Prostate gland (tissue), 2 donors: ENCODE data around the gene SYVN1. TPM values are rescaled to one million over a fixed set of nuclear protein-coding genes. Genes with fewer than 3 reads are reported as not detected.

Source experiments
- DNase-seq: peaks from one replicate; pipeline ENCODE4 v3.0.0-alpha.2; 2019; ENCODE audit warnings: low spot score
- H3K27ac ChIP-seq, 2 donors: fragments of 200-600 bp; sonication (generic); 2 replicates each; pipeline ENCODE4 v1.5.1; 2017 to 2019
- H3K27me3 ChIP-seq: fragments of 200-600 bp; sonication (generic); replicated peaks from 2 replicates; pipeline ENCODE4 v1.5.1; 2019; ENCODE audit not compliant: insufficient read depth
- H3K36me3 ChIP-seq, 2 donors: fragments of 200-600 bp; sonication (generic); 1 replicate in 1 of 2; 2 replicates in 1 of 2; pipeline versions ENCODE4 v1.5.1 to v1.8.1; 2017 to 2019
- H3K4me1 ChIP-seq: fragments of 200-600 bp; sonication (generic); replicated peaks from 2 replicates; pipeline ENCODE4 v1.5.1; 2019
- H3K4me3 ChIP-seq, 2 donors: fragments of 200-600 bp; sonication (generic); 2 replicates each; pipeline ENCODE4 v1.5.1; 2017 to 2019
- H3K9me3 ChIP-seq: fragments of 200-600 bp; sonication (generic); 2 replicates; pipeline ENCODE4 v1.5.1; 2017
- POLR2A ChIP-seq: fragments of 450-650 bp; IDR thresholded peaks from one replicate; pipeline ENCODE4 v1.6.1; 2016; ENCODE audit warnings: antibody characterized with exemption, mild to moderate bottlenecking
- POLR2AphosphoS5 ChIP-seq: sonication (generic); formaldehyde crosslinking; IDR thresholded peaks from one replicate; pipeline ENCODE4 v1.6.1; 2017; ENCODE audit warnings: antibody characterized with exemption
- WGBS: methylation state at CpG from one replicate; pipeline ENCODE4 v1.1.5; 2018; 5-methylcytosine and 5-hydroxymethylcytosine counted together
- intact Hi-C: fragments of 100-400 bp; cut with DNase I; formaldehyde crosslinking; loops from one replicate; pipeline ENCODE4 v1.14.2; 2022
- total RNA-seq, 2 donors: library from RNA; depleted of rRNA; stranded (reverse); fragments of >200 nt; gene quantifications; one replicate each; pipeline ENCODE4 v1.1.0, GENCODE V29; 2016
- TF ChIP-seq, protein P1 (sequence below), 4 experiments: fragments of 200-600 bp in 2 of 4; fragments of 450-650 bp in 2 of 4; sonication (generic) in 2 of 4; IDR thresholded peaks; 1 replicate in 3 of 4; 2 replicates in 1 of 4; pipeline ENCODE4 v1.5.1; 2016 to 2019; ENCODE audit warnings: antibody characterized with exemption in 4 of 4, mild to moderate bottlenecking in 2 of 4, moderate library complexity in 2 of 4

SYVN1 gene
- total RNA-seq, 2 donors from 2014 or later: 89.7 to 108 TPM

DNA sequence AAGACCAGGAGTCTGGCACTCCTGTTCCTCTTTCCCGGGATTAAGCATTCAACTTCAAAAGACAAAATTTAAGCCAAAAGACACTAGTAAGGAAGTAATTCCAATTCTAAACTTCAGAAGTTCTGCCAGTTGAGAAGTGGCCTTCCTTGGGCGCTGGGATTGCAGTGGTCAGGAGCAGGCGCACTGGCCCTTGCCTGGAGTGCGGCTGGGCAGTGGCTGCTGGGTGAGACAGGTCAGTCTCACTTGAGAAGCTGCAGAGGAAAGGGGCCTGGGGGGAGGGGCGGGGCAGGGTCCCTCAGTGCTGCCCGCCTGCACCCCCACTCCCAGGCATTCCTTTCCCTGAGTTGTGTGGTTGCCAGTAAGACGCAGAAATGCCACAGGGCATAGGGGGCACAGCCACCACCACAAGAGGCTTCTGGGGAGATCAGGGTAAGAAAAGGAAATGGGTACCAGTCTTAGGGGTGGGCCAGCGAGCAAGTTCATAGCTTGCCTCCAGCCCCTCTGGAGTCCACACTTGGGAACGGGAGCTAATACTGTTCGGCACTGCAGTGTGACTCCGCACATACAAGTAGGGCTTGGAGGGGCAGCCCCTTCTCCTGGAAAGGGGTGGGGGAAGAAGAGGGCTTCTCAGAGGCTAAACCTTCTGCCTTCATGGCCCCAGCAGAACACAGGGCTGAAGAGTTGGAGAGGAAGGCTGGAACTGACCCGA, 6.7 kb downstream of the SYVN1 start:
- Histone ChIP-seq H3K27me3 (no peaks in the 10 kb centered on the region), H3K27ac (no peak overlapping the region), H3K4me1 (peaks cover 6% of the 10 kb centered on the region), H3K36me3 (peaks cover 26 to 45% of the 10 kb centered on the region in 2 donors), H3K9me3 (no peaks in the 10 kb centered on the region), H3K4me3 (no peak overlapping the region)
- WGBS: 65% methylated on average over 11 of the region's 12 CpGs
- TF ChIP-seq POLR2A (no peak), POLR2AphosphoS5 (no peak)
- TF ChIP-seq, protein P1, sequence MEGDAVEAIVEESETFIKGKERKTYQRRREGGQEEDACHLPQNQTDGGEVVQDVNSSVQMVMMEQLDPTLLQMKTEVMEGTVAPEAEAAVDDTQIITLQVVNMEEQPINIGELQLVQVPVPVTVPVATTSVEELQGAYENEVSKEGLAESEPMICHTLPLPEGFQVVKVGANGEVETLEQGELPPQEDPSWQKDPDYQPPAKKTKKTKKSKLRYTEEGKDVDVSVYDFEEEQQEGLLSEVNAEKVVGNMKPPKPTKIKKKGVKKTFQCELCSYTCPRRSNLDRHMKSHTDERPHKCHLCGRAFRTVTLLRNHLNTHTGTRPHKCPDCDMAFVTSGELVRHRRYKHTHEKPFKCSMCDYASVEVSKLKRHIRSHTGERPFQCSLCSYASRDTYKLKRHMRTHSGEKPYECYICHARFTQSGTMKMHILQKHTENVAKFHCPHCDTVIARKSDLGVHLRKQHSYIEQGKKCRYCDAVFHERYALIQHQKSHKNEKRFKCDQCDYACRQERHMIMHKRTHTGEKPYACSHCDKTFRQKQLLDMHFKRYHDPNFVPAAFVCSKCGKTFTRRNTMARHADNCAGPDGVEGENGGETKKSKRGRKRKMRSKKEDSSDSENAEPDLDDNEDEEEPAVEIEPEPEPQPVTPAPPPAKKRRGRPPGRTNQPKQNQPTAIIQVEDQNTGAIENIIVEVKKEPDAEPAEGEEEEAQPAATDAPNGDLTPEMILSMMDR (IDR thresholded peaks at IDR 0.05): no peak
- DNase-seq: no peak
- intact Hi-C loops: no loop called here

DNA sequence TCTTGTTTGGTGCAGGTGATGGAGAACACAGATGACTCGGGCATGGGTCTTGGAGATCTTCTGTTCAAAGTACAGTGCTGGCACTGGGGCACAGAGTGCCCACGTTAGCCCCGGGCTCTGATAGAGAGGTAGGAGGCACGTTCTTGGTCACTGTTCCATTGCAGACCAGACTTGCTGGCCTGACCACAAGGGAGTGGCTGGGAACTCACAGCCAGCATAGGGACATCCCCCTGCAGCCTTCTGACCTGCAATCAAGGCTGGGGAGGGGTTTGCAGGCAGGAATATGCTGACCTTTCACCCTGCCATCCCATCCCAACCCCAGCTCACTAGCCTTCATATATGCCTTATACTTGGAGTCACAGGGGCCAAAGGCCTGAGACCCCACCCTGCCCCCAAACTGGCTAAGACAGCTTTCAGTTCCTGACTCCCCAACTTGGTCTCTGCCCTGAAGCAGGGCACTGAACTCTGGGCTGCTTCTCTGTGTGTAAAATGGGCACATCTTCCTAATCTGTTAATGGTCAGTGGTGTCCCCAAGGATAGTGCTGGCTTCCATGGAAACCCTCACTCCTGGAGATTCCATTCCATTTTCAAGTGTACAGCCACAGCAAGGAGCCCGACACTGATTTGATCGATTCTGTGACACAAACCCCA, 7.6 kb downstream of the SYVN1 start:
- 74% methylated on average over 6 of the region's 6 CpGs for WGBS
- intact Hi-C loops: no loop called here
- no peaks in the 10 kb centered on the region for H3K27me3 ChIP-seq
- no peak overlapping the region for H3K4me3 ChIP-seq
- no peaks in the 10 kb centered on the region for H3K9me3 ChIP-seq
- H3K27ac ChIP-seq: no peak overlapping the region
- peaks cover 6% of the 10 kb centered on the region for H3K4me1 ChIP-seq
- TF ChIP-seq, protein P1 (IDR thresholded peaks at IDR 0.05): no peak
- no peak for TF ChIP-seq POLR2A
- peaks cover 26 to 39% of the 10 kb centered on the region in 2 donors for H3K36me3 ChIP-seq
- DNase-seq: no peak

DNA sequence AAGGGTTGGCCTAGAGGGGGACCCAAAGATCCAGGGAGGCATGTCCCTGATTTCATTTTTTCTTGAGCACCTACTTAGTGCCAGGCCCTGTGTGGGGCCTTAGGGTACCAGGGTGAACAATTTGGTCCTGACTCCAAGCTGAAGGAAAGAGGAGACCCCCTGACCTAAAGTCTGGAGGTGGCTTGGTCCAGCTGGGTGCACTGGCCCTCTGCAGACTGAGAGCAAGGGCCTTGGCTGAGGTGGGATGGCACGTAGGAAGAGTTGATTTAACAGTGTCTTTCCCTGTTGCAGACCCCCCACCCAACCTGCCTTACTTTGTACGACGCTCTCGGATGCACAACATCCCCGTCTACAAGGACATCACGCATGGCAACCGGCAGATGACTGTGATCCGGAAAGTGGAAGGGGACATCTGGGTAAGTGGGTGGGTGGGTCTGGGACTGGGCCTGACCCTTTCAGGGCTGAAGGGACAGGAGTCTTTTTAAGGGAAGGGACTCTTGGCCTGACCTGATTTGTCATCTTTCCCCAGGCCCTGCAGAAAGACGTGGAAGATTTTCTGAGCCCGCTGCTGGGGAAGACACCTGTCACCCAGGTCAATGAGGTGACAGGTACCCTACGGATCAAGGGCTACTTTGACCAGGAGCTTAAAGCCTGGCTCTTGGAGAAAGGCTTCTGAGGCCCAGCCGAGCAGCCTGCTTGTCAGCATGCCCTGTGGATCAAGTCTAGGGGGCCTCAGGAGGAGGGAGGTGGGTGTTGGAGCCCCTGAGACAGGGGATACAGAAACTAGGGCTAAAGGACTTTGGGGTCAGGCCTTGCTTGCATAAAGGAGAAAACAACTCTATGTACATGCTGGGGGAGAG, 8.9 kb downstream of the SYVN1 start:
- Histone ChIP-seq H3K4me3 (no peak overlapping the region), H3K27ac (no peak overlapping the region), H3K9me3 (no peaks in the 10 kb centered on the region), H3K27me3 (no peaks in the 10 kb centered on the region), H3K4me1 (peaks cover 12% of the 10 kb centered on the region), H3K36me3 (peaks cover 16 to 35% of the 10 kb centered on the region in 2 donors)
- TF ChIP-seq POLR2A: no peak
- TF ChIP-seq, protein P1 (IDR thresholded peaks at IDR 0.05): no peak
- TF ChIP-seq POLR2AphosphoS5: no peak
- WGBS: 89% methylated on average over 12 of the region's 12 CpGs
- intact Hi-C loops: no loop called here
- DNase-seq: no peak

DNA sequence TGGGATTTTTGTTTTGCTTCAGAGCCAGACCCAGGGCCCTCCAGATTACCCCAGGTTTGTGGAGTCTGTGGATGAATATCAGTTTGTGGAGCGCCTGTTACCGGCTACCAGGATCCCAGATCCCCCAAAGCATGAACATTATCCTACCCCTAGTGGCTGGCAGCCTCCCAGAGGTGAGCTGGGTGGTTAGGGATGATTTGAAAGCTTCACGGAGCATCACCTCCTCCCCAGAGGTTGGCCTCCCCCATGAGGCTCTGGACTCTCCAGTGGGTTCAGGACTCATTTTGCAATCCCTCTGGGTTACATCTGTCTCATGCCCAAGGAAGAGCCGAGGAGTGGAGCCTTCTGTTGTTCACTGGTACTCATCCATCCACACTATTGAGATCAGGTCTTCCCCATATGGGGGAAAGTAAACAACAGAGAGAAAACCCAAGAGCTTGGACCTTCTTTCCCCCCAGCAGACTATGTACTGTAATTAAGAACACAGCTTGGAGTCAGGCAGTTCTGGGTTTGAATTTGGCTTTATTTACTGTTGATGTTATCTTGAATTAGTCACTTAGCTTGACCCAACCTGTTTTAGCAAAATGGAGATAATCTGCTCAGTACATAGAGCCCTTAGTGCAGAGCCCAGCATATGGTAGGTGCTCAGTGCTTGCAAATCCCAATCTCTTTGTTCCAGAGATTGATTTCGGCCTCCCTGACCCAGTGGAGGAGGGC, 9.7 kb downstream of the SYVN1 start:
- intact Hi-C loops: no loop called here
- Histone ChIP-seq H3K9me3 (no peaks in the 10 kb centered on the region), H3K4me1 (peaks cover 12% of the 10 kb centered on the region), H3K27me3 (no peaks in the 10 kb centered on the region), H3K27ac (no peak overlapping the region), H3K4me3 (no peak overlapping the region), H3K36me3 (peaks cover 15 to 31% of the 10 kb centered on the region in 2 donors)
- DNase-seq: no peak
- TF ChIP-seq POLR2AphosphoS5 (no peak), POLR2A (no peak)
- TF ChIP-seq, protein P1 (IDR thresholded peaks at IDR 0.05): no peak
- WGBS: 89% methylated on average over 5 of the region's 5 CpGs
